SU-DHL-6 (cell line): Measurements from ENCODE around the gene OVOL1.

Experiments
- H2AFZ ChIP-seq: fragments of 200-600 bp; sonication (generic); 2 replicates; pipeline ENCODE4 v1.6.1; 2014; ENCODE audit warnings: low read depth, mild to moderate bottlenecking, moderate library complexity, mixed read lengths, antibody characterized with exemption, low read length; ENCODE audit not compliant: severe bottlenecking
- H3F3A ChIP-seq: fragments of 200-600 bp; shearing (Covaris generic); 2 replicates; pipeline ENCODE4 v1.6.0; 2016; ENCODE audit warnings: antibody characterized with exemption, mild to moderate bottlenecking; ENCODE audit not compliant: insufficient read depth
- H3K27ac ChIP-seq: fragments of 200-600 bp; sonication (generic); 2 replicates; pipeline ENCODE4 v1.5.1; 2016; ENCODE audit warnings: low read depth, mild to moderate bottlenecking, low read length, moderate library complexity, mixed read lengths
- H3K27me3 ChIP-seq: fragments of 200-600 bp; sonication (generic), shearing (Covaris generic); 2 replicates; pipeline ENCODE4 v1.6.0; 2014; ENCODE audit warnings: mild to moderate bottlenecking, low read length
- H3K36me3 ChIP-seq: fragments of 200-600 bp; sonication (generic); 2 replicates; pipeline ENCODE4 v1.6.1; 2014; ENCODE audit warnings: mild to moderate bottlenecking, low read length, mixed read lengths
- H3K4me2 ChIP-seq: fragments of 300-600, 200-600 bp; shearing (Covaris generic), sonication (generic); 2 replicates; pipeline ENCODE4 v1.6.0; 2014; ENCODE audit warnings: low read length, low read depth, mild to moderate bottlenecking; ENCODE audit not compliant: poor library complexity, severe bottlenecking
- H3K4me3 ChIP-seq: fragments of 200-600 bp; sonication (generic); 2 replicates; pipeline ENCODE4 v1.5.1; 2014; ENCODE audit warnings: antibody characterized with exemption, low read length, mild to moderate bottlenecking, mixed read lengths; ENCODE audit not compliant: insufficient read depth, poor library complexity, severe bottlenecking
- H3K79me2 ChIP-seq: fragments of 200-600 bp; sonication (generic); 2 replicates; pipeline ENCODE4 v1.6.1; 2014; ENCODE audit warnings: mild to moderate bottlenecking, low read length, moderate library complexity; ENCODE audit not compliant: insufficient read depth
- H3K9ac ChIP-seq: fragments of 200-600 bp; sonication (generic); 2 replicates; pipeline ENCODE4 v1.7.0; 2014; ENCODE audit warnings: mild to moderate bottlenecking, low read length
- H3K9me2 ChIP-seq: fragments of 200-600 bp; sonication (generic); replicated peaks from 2 replicates; pipeline ENCODE4 v1.6.1; 2014; ENCODE audit warnings: low read length; ENCODE audit not compliant: insufficient read depth
- H3K9me3 ChIP-seq: fragments of 200-600 bp; sonication (generic); 2 replicates; pipeline ENCODE4 v1.6.1; 2014; ENCODE audit warnings: low read length, mixed read lengths; ENCODE audit not compliant: insufficient read depth
- H4K20me1 ChIP-seq: fragments of 200-600 bp; sonication (generic); 2 replicates; pipeline ENCODE4 v1.6.1; 2014; ENCODE audit warnings: low read depth, mild to moderate bottlenecking, antibody characterized with exemption, low read length, moderate library complexity, mixed read lengths
- CTCF ChIP-seq: fragments of 200-600 bp; sonication (generic); IDR thresholded peaks from one replicate; pipeline ENCODE4 v1.5.1; 2017; ENCODE audit warnings: antibody characterized with exemption, mild to moderate bottlenecking, low read length, moderate library complexity; ENCODE audit not compliant: insufficient read depth, poor library complexity, severe bottlenecking
- EZH2phosphoT487 ChIP-seq: fragments of 200-600 bp; sonication (generic), shearing (Covaris generic); conservative IDR thresholded peaks from 2 replicates; pipeline ENCODE4 v1.6.1; 2018; ENCODE audit warnings: mild to moderate bottlenecking, antibody characterized with exemption, low read length, moderate library complexity, mixed read lengths

Gene OVOL1

DNA sequence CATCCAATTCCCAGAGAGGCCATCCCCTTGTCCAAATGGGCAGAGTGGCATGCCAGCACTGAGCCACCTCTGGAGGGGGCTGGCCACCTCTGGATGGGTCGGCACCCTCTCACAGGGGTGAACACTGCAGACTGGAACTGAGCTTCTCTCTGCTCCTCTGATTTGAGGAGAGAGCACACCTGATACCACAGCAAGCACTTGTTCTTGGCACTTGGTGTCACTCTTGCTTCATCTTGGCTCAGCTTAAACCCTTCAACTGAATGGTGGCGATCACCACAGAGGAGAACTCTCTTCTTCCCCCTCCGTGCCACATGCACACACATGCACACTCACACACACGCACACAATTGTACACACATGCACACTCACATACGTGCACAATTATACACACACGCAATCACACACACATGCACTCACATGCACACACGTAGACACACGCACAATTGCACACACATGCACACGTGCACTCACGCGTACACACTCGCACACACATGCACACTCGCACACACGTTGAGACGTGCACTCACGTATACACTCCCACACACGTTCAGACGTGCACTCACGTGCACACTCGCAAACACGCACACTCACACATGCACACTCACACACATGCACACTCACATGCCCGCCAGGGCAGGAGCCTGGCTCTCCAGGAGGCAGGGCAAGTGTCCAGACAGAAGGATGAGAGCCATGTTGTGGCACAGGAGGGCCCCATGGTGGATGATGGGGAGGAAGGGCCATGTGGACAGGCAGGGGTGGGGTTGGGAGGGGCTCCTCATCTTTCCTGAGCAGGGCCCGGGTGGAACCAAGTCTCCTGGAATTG, 23.4 kb downstream of the OVOL1 start:
- H3K27ac ChIP-seq: no peak overlapping the region
- no peak overlapping the region for H3K4me2 ChIP-seq
- H3K4me3 ChIP-seq: no peak overlapping the region
- H3K36me3 ChIP-seq: no peaks in the 10 kb centered on the region
- no peaks in the 10 kb centered on the region for H3K9me3 ChIP-seq
- no peaks in the 10 kb centered on the region for H4K20me1 ChIP-seq
- no peaks in the 10 kb centered on the region for H3K79me2 ChIP-seq
- H3F3A ChIP-seq: no peaks in the 10 kb centered on the region
- H3K9me2 ChIP-seq: no peaks in the 10 kb centered on the region
- H3K27me3 ChIP-seq: no peaks in the 10 kb centered on the region
- H2AFZ ChIP-seq: no peak overlapping the region
- no peak overlapping the region for H3K9ac ChIP-seq
- TF ChIP-seq CTCF (no peak), EZH2phosphoT487 (no peak)

DNA sequence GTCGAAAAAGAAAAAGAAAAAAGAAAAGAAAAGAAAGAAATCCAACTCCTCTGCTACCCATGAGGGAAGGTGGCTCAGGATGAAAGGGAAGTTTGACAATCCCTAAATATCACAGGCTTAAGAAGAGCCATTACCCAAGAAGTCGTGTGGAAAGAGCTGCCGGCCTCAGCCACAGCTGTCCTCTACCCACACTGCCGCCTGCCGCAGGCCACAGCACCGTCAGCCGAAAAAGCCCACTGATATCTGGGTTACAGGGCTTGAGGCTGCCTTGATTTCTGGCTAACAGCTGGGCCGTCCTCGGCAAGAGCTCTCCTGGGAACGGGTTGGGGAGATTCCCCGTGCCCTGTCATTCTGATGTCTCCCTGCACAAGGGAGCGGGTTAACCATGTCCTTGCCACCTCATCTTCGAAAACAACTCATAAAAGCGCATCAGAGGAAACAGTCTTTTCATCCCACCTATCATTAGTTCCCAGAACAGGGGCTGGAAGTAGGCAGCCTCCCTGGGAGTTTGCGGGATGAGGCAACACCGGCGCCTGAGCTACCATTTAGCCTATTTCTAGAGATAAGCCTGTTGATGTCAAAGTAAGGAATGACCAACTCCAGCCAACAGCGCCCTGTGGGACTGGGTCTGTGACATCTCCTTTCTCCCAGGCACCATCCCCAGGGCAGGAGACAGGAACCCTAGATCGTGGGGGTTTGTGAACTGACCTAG, 25.1 kb downstream of the OVOL1 start:
- Histone ChIP-seq H3K36me3 (no peaks in the 10 kb centered on the region), H3K27ac (no peak overlapping the region), H3F3A (no peaks in the 10 kb centered on the region), H3K4me2 (no peak overlapping the region), H3K9ac (no peak overlapping the region), H4K20me1 (no peaks in the 10 kb centered on the region), H3K9me2 (no peaks in the 10 kb centered on the region), H2AFZ (no peak overlapping the region), H3K9me3 (no peaks in the 10 kb centered on the region), H3K79me2 (no peaks in the 10 kb centered on the region), H3K27me3 (no peaks in the 10 kb centered on the region), H3K4me3 (no peak overlapping the region)
- no peak for TF ChIP-seq CTCF
- no peak for TF ChIP-seq EZH2phosphoT487

- TF ChIP-seq EZH2phosphoT487 (no peak), CTCF (no peak)
- Histone ChIP-seq H2AFZ (no peak overlapping the region), H3K9me3 (no peaks in the 10 kb centered on the region), H3K27me3 (no peaks in the 10 kb centered on the region), H3K4me2 (no peak overlapping the region), H3K9me2 (no peaks in the 10 kb centered on the region), H3K79me2 (no peaks in the 10 kb centered on the region), H3K4me3 (no peak overlapping the region), H3K9ac (no peak overlapping the region), H3F3A (no peaks in the 10 kb centered on the region), H3K36me3 (no peaks in the 10 kb centered on the region), H4K20me1 (no peaks in the 10 kb centered on the region), H3K27ac (no peak overlapping the region)
These were observed 27.5 kb downstream of the OVOL1 start for GRCh38 chr11:65814131-65814985.
